Measurements from ENCODE around the gene NBPF3.

GRCh38 chr1:21447311-21447710 is 7.4 kb downstream of the NBPF3 start:
- TF ChIP-seq CTCF (conservative IDR thresholded peaks at IDR 0.05): no peak
- no peak for TF ChIP-seq ZFX (IDR thresholded peaks at IDR 0.05)

Data from C4-2B (cell line).